Muscle of back (tissue), 11 donors: ENCODE results near the gene DRAM2. TPM values are rescaled to one million over a fixed set of nuclear protein-coding genes. Genes with fewer than 3 reads are reported as not detected.
"Not testable (repeated sequence)": the region's sequence is repeated elsewhere in the genome, so short reads cannot be mapped to it uniquely, and the experiment has no call there.

ENCODE experiments used
- DNase-seq, 3 donors: peaks; one replicate each; pipeline versions ENCODE4 v3.0.0 to v3.0.0-alpha.2; 2013
- polyA plus RNA-seq, 10 donors: library from polyadenylated mRNA; unstranded; fragments of 120-200 nt; gene quantifications; one replicate each; pipeline ENCODE4 v1.2.1, GENCODE V29; 2013; ENCODE audit not compliant: insufficient read length in 10 of 10

Gene DRAM2
- polyA plus RNA-seq, 10 donors, result 36.2 to 48.9 (median 39.4) TPM

DNA sequence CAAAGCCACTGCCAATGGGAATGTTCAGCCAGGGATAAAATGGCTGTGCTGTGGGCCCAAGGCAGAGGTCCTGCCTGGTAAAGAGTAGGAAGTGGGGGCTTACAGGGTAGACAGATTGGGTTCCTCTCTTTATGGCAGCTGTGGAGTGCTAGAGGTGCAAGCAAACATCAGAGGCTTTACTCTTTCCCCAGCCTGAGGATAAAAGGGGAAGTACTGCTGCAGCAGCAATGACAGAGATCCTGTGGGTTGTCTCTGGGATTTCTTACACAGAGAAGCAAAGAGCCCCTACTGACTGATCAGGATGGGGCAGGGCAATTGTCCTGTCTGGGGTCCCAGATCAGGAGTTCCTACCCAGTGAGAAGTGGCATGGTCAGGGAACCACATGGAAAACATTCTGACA, 54.2 kb downstream of the DRAM2 start:
- no peak for DNase-seq

DNA sequence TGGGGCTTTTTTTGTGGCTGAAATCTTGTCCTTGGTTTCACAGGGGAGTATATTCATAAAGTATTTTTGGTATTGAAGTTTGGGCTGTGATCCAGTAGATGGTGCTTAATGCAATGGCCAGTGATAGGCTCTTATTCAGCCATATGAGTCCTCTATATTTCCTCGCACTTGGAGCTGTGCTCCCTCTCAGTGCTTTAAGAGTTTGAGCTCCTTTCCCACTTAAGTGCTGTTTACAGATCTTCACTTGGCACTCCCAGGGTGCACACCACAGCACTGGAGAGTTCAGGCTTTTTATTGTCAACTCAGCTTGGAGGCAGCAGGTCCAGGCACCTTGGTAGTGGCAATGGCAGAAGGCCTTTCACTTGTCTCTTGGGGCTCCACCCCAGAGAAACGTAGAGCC, 54.9 kb downstream of the DRAM2 start:
- no peak for DNase-seq

DNA sequence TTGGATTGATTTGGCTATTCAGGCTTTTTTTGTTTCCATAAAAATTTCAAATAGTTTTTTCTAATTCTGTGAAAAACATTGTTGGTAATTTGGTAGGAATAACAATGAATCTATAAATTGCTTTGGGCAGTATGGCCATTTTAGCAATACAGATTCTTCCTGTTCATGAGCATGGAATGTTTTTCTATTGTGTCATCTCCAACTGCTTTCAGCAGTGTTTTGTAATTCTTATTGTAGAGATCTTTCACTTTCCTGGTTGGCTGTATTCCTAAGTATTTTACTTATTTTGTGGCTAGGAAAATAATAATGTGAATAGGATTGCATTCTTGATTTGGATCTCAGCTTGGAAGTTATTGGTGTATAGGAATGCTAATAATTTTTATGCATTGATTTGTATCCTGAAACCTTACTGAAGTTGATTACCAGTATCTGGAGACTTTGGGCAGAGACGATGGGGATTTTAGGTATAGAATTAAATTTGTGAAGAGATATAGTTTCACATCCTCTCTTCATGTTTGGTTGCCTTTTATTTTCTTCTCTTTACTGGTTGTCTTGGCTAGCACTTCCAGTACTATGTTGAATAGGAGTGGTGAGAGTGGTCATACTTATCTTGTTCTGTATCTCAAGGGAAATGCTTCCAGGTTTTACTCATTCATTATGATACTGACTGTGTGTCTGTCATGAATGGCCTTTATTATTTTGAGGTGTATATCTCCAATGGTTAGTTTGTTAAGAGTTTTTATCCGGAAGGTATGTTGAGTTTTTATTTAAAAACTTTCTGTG, 57.3 kb downstream of the DRAM2 start:
- DNase-seq, result no peak

DNA sequence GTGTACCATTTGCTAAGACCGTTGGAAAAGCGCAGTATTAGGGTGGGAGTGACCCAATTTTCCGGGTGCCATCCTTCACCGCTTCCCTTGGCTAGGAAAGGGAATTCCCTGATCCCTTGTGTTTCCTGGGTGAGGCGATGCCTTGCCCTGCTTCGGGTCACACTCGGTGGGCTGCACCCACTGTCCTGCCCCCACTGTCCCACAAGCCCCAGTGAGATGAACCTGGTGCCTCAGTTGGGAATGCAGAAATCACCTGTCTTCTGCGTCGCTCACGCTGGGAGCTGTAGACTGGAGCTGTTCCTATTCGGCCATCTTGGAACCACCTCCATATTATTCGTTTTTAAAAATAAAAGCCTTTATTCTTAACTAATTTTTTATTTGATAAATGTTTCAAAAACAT, 60.6 kb downstream of the DRAM2 start:
- not testable (repeated sequence) for DNase-seq

DNA sequence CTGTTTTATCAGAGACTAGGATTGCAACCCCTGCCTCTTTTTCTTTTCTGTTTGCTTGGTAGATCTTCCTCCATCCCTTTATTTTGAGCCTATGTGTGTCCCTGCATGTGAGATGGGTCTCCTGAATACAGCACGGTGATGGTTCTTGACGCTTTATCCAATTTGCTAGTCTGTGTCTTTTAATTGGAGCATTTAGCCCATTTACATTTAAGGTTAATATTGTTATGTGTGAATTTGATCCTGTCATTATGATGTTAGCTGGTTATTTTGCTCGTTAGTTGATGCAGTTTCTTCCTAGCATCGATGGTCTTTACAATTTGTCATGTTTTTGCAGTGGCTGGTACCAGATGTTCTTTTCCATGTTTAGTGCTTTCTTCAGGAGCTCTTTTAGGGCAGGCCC, 62.6 kb downstream of the DRAM2 start:
- DNase-seq, result not testable (repeated sequence)

Other genes starting within 250 kb of the DRAM2 start
- 1 to 10 TPM; 6.7 to 9.9 (median 7.8) TPM for gene LRIF1, start 176.2 kb downstream of the DRAM2 start, polyA plus RNA-seq
- gene CEPT1, start 130 bp upstream of the DRAM2 start, polyA plus RNA-seq, result 10 to 100 TPM; 16.4 to 33.0 (median 23.5) TPM
- 1 to 10 TPM in 9 of 10 donors, under 1 TPM in 1; 0.98 to 8.7 (median 2.3) TPM for gene DENND2D, start 60.6 kb upstream of the DRAM2 start, polyA plus RNA-seq
- 1 to 10 TPM in 2 of 10 donors, under 1 TPM in 1, not detected in 7; 0.68 to 1.3 (median 1.2) TPM for gene CHI3L2, start 87.6 kb upstream of the DRAM2 start, polyA plus RNA-seq
- gene CHIA, start 150.8 kb upstream of the DRAM2 start, polyA plus RNA-seq, result not detected